ENCODE measurements around the gene MTCL3.

Gene MTCL3

GRCh38 chr6:127458817-127459216 lies 60.3 kb downstream of the MTCL3 start:
- TF ChIP-seq CTCF (optimal IDR thresholded peaks at IDR 0.05 in 1 of 3, IDR thresholded peaks at IDR 0.05 in 1 of 3, conservative IDR thresholded peaks at IDR 0.05 in 1 of 3; ENCODE audit: extremely low read depth in 1 of 3, insufficient read depth in 2 of 3, low read length in 3 of 3) (no peak), EZH2 (IDR thresholded peaks at IDR 0.05; ENCODE audit: low read length) (no peak)
- no peaks in the 10 kb centered on the region for H4K20me1 ChIP-seq (ENCODE audit: control insufficient read depth, extremely low read depth, insufficient read depth, low read length)
- no peak overlapping the region for H3K4me2 ChIP-seq (ENCODE audit: control insufficient read depth, extremely low read depth, insufficient read depth, low read depth, low read length)

GRCh38 chr6:127458222-127458621 lies 60.9 kb downstream of the MTCL3 start:
- TF ChIP-seq EZH2 (IDR thresholded peaks at IDR 0.05; ENCODE audit: low read length) = no peak
- no peak for TF ChIP-seq CTCF (optimal IDR thresholded peaks at IDR 0.05 in 1 of 3, IDR thresholded peaks at IDR 0.05 in 1 of 3, conservative IDR thresholded peaks at IDR 0.05 in 1 of 3; ENCODE audit: extremely low read depth in 1 of 3, insufficient read depth in 2 of 3, low read length in 3 of 3)
- H4K20me1 ChIP-seq (ENCODE audit: control insufficient read depth, extremely low read depth, insufficient read depth, low read length) = no peaks in the 10 kb centered on the region
- no peaks in the 10 kb centered on the region for H3K36me3 ChIP-seq (ENCODE audit: control insufficient read depth in 2 of 2, extremely low read depth in 1 of 2, insufficient read depth in 2 of 2, low read length in 2 of 2)
- no peak for DNase-seq (ENCODE audit: low read depth, low spot score)
- no peak overlapping the region for H3K27ac ChIP-seq (ENCODE audit: control insufficient read depth, insufficient read depth, low read length)
- H3K9me1 ChIP-seq (ENCODE audit: control insufficient read depth, extremely low read depth, insufficient read depth, low read length) = no peaks in the 10 kb centered on the region
- H3K4me1 ChIP-seq (ENCODE audit: control insufficient read depth, extremely low read depth, insufficient read depth, low read length) = no peaks in the 10 kb centered on the region
- no peaks in the 10 kb centered on the region for H3K27me3 ChIP-seq (ENCODE audit: control insufficient read depth, extremely low read depth, insufficient read depth, low read length)
- no peaks in the 10 kb centered on the region for H3K9me3 ChIP-seq (ENCODE audit: control insufficient read depth, low read depth, low read length)
- dilution Hi-C loops (cut with MboI; ENCODE audit: extremely low pct_ligation_motif_present, low sequenced_read_pairs) = no loop called here
- H3K4me3 ChIP-seq (ENCODE audit: control insufficient read depth in 2 of 3, extremely low read depth in 1 of 3, insufficient read depth in 2 of 3, low read depth in 1 of 3, low read length in 3 of 3) = no peak overlapping the region
- no peak overlapping the region for H2AFZ ChIP-seq (ENCODE audit: control insufficient read depth, low read length)
- no peak for FAIRE-seq
- H3K79me2 ChIP-seq (ENCODE audit: control insufficient read depth, insufficient read depth, low read length) = no peaks in the 10 kb centered on the region
- no peak overlapping the region for H3K9ac ChIP-seq (ENCODE audit: control insufficient read depth, extremely low read depth, insufficient read depth, low read length)
- no peak overlapping the region for H3K4me2 ChIP-seq (ENCODE audit: control insufficient read depth, extremely low read depth, insufficient read depth, low read depth, low read length)

More at GRCh38 chr6:127458817-127459216, 60.3 kb downstream of the MTCL3 start:
- no peaks in the 10 kb centered on the region for H3K9me3 ChIP-seq (ENCODE audit: control insufficient read depth, low read depth, low read length)
- no peak overlapping the region for H2AFZ ChIP-seq (ENCODE audit: control insufficient read depth, low read length)
- H3K79me2 ChIP-seq (ENCODE audit: control insufficient read depth, insufficient read depth, low read length) = no peaks in the 10 kb centered on the region
- no peak overlapping the region for H3K4me3 ChIP-seq (ENCODE audit: control insufficient read depth in 2 of 3, extremely low read depth in 1 of 3, insufficient read depth in 2 of 3, low read depth in 1 of 3, low read length in 3 of 3)
- DNase-seq (ENCODE audit: low read depth, low spot score) (no peak), FAIRE-seq (no peak)
- no peak overlapping the region for H3K27ac ChIP-seq (ENCODE audit: control insufficient read depth, insufficient read depth, low read length)
- H3K9ac ChIP-seq (ENCODE audit: control insufficient read depth, extremely low read depth, insufficient read depth, low read length) = no peak overlapping the region
- dilution Hi-C loops (cut with MboI; ENCODE audit: extremely low pct_ligation_motif_present, low sequenced_read_pairs) = no loop called here
- H3K27me3 ChIP-seq (ENCODE audit: control insufficient read depth, extremely low read depth, insufficient read depth, low read length) = no peaks in the 10 kb centered on the region
- H3K36me3 ChIP-seq (ENCODE audit: control insufficient read depth in 2 of 2, extremely low read depth in 1 of 2, insufficient read depth in 2 of 2, low read length in 2 of 2) = no peaks in the 10 kb centered on the region
- no peaks in the 10 kb centered on the region for H3K9me1 ChIP-seq (ENCODE audit: control insufficient read depth, extremely low read depth, insufficient read depth, low read length)
- H3K4me1 ChIP-seq (ENCODE audit: control insufficient read depth, extremely low read depth, insufficient read depth, low read length) = no peaks in the 10 kb centered on the region

Data from keratinocyte (primary cell).